Keratinocyte (primary cell): ENCODE results near the gene WDFY2. TPM values are rescaled to one million over a fixed set of nuclear protein-coding genes. Genes with fewer than 3 reads are reported as not detected.
"Not testable (repeated sequence)": the region's sequence is repeated elsewhere in the genome, so short reads cannot be mapped to it uniquely, and the experiment has no call there.

Experiments
- DNase-seq: peaks from one replicate; pipeline ENCODE4 v3.0.0-alpha.2; 2011; ENCODE audit warnings: low read depth, missing footprints, low spot score
- FAIRE-seq: peaks from 2 replicates; lab custom pipeline; 2011; peaks lifted over from hg19 to GRCh38; lab: Jason Lieb, UNC
- H2AFZ ChIP-seq: 2 replicates; pipeline ENCODE4 v1.6.0; 2012; ENCODE audit warnings: low read length, control low read depth, inconsistent platforms; ENCODE audit not compliant: control insufficient read depth
- H3K27ac ChIP-seq: 2 replicates; pipeline ENCODE4 v1.5.1; 2011; ENCODE audit warnings: low read length; ENCODE audit not compliant: control insufficient read depth, insufficient read depth
- H3K27me3 ChIP-seq: 3 replicates; pipeline ENCODE4 v1.6.0; 2011; ENCODE audit warnings: low read length; ENCODE audit not compliant: control insufficient read depth, insufficient read depth; ENCODE audit errors: extremely low read depth
- H3K36me3 ChIP-seq, 2 experiments: 2 replicates in 1 of 2; 3 replicates in 1 of 2; pipeline ENCODE4 v1.5.1; 2011; ENCODE audit warnings: low read length in 2 of 2, mild to moderate bottlenecking in 1 of 2; ENCODE audit not compliant: control insufficient read depth in 2 of 2, insufficient read depth in 2 of 2; ENCODE audit errors: extremely low read depth in 1 of 2
- H3K4me1 ChIP-seq: 3 replicates; pipeline ENCODE4 v1.5.1; 2011; ENCODE audit warnings: low read length; ENCODE audit not compliant: control insufficient read depth, insufficient read depth; ENCODE audit errors: extremely low read depth
- H3K4me2 ChIP-seq: 3 replicates; pipeline ENCODE4 v1.6.0; 2011; ENCODE audit warnings: low read depth, low read length; ENCODE audit not compliant: control insufficient read depth, insufficient read depth; ENCODE audit errors: extremely low read depth
- H3K4me3 ChIP-seq, 3 experiments: fragments of 200-600 bp in 1 of 3; sonication (generic) in 1 of 3; 2 replicates in 2 of 3; 3 replicates in 1 of 3; pipeline ENCODE4 v1.5.1; 2011 to 2016; ENCODE audit warnings: low read length in 3 of 3, mild to moderate bottlenecking in 3 of 3, control low read depth in 2 of 3, inconsistent platforms in 1 of 3, low read depth in 1 of 3, mixed read lengths in 1 of 3, mixed run types in 1 of 3, moderate library complexity in 1 of 3; ENCODE audit not compliant: control insufficient read depth in 2 of 3, insufficient read depth in 2 of 3; ENCODE audit errors: extremely low read depth in 1 of 3
- H3K79me2 ChIP-seq: 2 replicates; pipeline ENCODE4 v1.6.0; 2012; ENCODE audit warnings: low read length; ENCODE audit not compliant: control insufficient read depth, insufficient read depth
- H3K9ac ChIP-seq: 3 replicates; pipeline ENCODE4 v1.6.0; 2011; ENCODE audit warnings: low read length; ENCODE audit not compliant: control insufficient read depth, insufficient read depth; ENCODE audit errors: extremely low read depth
- H3K9me1 ChIP-seq: 3 replicates; pipeline ENCODE4 v1.6.0; 2011; ENCODE audit warnings: low read length; ENCODE audit not compliant: control insufficient read depth, insufficient read depth; ENCODE audit errors: extremely low read depth
- H3K9me3 ChIP-seq: 2 replicates; pipeline ENCODE4 v1.5.1; 2012; ENCODE audit warnings: low read depth, low read length; ENCODE audit not compliant: control insufficient read depth
- H4K20me1 ChIP-seq: 3 replicates; pipeline ENCODE4 v1.6.0; 2011; ENCODE audit warnings: low read length; ENCODE audit not compliant: control insufficient read depth, insufficient read depth; ENCODE audit errors: extremely low read depth
- EZH2 ChIP-seq: IDR thresholded peaks from one replicate; pipeline ENCODE4 v1.6.1; 2012; ENCODE audit warnings: inconsistent platforms, mild to moderate bottlenecking, low read length, moderate library complexity
- dilution Hi-C: fragments of 300-500 bp; cut with MboI; formaldehyde crosslinking; loops from one replicate; pipeline ENCODE4 v1.7.0; 2020; ENCODE audit warnings: low sequenced_read_pairs; ENCODE audit not compliant: extremely low pct_ligation_motif_present
- polyA plus RNA-seq, 5 experiments: library from polyadenylated mRNA; depleted of rRNA in 3 of 5; stranded (reverse) in 3 of 5; stranded (forward) in 1 of 5; unstranded in 1 of 5; fragments of >200 nt; gene quantifications; 1 replicate in 1 of 5; 2 replicates in 3 of 5; 3 replicates in 1 of 5; pipeline versions ENCODE4 v1.2.1 to v1.2.3, GENCODE V29; 2011 to 2012; ENCODE audit warnings: missing spikeins in 2 of 5, low read depth in 1 of 5, low replicate concordance in 1 of 5
- TF ChIP-seq, protein P1 (sequence below), 3 experiments: IDR thresholded peaks in 1 of 3; conservative IDR thresholded peaks in 1 of 3; optimal IDR thresholded peaks in 1 of 3; 2 replicates in 2 of 3; 3 replicates in 1 of 3; pipeline versions ENCODE3 to v1.5.1; 2011; ENCODE audit warnings: low read length in 3 of 3, mild to moderate bottlenecking in 3 of 3, moderate library complexity in 2 of 3, control low read depth in 1 of 3, inconsistent platforms in 1 of 3; ENCODE audit not compliant: insufficient read depth in 2 of 3; ENCODE audit errors: extremely low read depth in 1 of 3

WDFY2 gene
- polyA plus RNA-seq, 1 donor (not counting 4 experiments of a cell fraction or from before 2014, with no cell fraction given), result 18.6 TPM

DNA sequence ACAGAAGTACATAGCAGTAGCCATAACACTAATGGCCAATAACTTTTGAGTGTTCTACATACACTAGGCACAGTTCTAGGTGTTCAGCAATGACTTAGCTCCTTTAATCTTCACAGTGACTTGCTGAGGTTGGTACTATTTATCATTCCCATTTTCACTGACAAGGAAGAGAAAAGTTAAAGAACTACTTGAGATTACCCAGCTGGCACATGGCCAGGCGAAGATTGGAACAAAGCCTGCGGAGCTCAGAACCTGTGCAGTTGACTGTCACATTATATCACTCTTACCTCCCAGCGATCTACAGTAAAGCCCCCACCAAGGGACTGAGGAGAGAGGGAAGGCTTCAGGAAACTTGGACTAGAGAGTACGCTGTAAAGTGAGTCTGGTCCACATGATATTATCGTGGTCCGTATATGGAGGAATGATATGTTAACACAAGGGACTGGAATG is 42.4 kb upstream of the WDFY2 start:
- FAIRE-seq, result peak; percentile 32
- TF ChIP-seq, protein P1, sequence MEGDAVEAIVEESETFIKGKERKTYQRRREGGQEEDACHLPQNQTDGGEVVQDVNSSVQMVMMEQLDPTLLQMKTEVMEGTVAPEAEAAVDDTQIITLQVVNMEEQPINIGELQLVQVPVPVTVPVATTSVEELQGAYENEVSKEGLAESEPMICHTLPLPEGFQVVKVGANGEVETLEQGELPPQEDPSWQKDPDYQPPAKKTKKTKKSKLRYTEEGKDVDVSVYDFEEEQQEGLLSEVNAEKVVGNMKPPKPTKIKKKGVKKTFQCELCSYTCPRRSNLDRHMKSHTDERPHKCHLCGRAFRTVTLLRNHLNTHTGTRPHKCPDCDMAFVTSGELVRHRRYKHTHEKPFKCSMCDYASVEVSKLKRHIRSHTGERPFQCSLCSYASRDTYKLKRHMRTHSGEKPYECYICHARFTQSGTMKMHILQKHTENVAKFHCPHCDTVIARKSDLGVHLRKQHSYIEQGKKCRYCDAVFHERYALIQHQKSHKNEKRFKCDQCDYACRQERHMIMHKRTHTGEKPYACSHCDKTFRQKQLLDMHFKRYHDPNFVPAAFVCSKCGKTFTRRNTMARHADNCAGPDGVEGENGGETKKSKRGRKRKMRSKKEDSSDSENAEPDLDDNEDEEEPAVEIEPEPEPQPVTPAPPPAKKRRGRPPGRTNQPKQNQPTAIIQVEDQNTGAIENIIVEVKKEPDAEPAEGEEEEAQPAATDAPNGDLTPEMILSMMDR (optimal IDR thresholded peaks at IDR 0.05 in 1 of 3, IDR thresholded peaks at IDR 0.05 in 1 of 3, conservative IDR thresholded peaks at IDR 0.05 in 1 of 3; ENCODE audit: extremely low read depth in 1 of 3, insufficient read depth in 2 of 3, low read length in 3 of 3), result no peak
- TF ChIP-seq EZH2, result no peak
- no peaks in the 10 kb centered on the region for H3K9me3 ChIP-seq
- no peaks in the 10 kb centered on the region for H3K27me3 ChIP-seq
- H4K20me1 ChIP-seq, result no peaks in the 10 kb centered on the region
- peak overlapping the region; percentile 54 for H2AFZ ChIP-seq
- H3K4me3 ChIP-seq, result no peak overlapping the region
- H3K9me1 ChIP-seq, result no peaks in the 10 kb centered on the region
- H3K79me2 ChIP-seq, result no peaks in the 10 kb centered on the region
- no peaks in the 10 kb centered on the region for H3K36me3 ChIP-seq
- peak overlapping the region; percentile 69 for H3K4me2 ChIP-seq
- peaks cover 21% of the 10 kb centered on the region for H3K4me1 ChIP-seq
- no peak for DNase-seq
- no peak overlapping the region for H3K9ac ChIP-seq
- dilution Hi-C loops, result no loop called here
- no peak overlapping the region for H3K27ac ChIP-seq

DNA sequence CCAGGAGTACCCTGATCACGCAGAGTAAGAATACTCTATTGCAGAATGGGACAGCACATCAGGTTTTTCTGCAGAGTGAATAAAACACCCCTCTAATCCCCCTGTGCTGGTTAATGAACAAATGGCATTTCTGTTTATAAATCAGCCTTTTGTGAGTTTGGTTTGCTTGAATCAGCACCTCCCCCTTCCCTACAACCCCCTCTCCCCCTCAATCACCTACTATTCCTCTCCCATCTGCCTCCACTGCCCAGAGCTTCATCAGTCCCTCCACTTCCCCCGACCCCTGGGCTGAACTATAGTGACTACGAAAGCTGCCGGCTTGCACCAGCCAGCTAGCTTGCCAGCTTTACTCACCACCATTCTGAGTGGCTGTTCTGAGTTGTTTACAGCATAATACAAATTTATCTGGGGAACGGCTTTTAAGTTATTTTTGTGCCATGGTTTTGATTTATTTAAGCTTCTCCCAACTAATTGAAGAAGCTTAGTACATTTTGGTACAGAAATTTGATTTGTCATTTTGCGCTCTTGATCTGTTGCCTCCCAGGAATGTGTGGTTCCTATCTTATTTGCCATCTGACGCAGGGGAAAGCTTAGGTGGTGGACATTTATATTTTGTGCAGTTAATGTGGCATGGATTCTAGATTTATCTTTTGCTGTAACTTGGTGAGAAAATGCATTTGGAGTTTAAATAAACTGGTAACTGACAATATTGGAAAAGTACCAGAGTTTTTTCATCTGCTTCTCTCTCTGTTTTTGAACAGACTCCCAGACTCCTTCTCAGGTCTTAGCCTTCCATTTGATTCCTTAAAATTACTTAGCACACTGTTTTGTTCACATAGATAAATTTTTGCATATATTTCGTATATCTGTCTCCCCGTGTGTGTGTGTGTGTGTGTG is 41.7 kb upstream of the WDFY2 start:
- Histone ChIP-seq H2AFZ (peak overlapping the region; percentile 54), H3K36me3 (no peaks in the 10 kb centered on the region), H4K20me1 (no peaks in the 10 kb centered on the region), H3K27ac (no peak overlapping the region), H3K79me2 (no peaks in the 10 kb centered on the region), H3K4me3 (peak overlapping the region in 1 of 3 experiments; percentile 31), H3K4me2 (peak overlapping the region; percentile 69), H3K27me3 (no peaks in the 10 kb centered on the region), H3K9me1 (no peaks in the 10 kb centered on the region), H3K9me3 (no peaks in the 10 kb centered on the region), H3K9ac (no peak overlapping the region), H3K4me1 (peaks cover 21% of the 10 kb centered on the region)
- FAIRE-seq, result no peak
- TF ChIP-seq, protein P1 (optimal IDR thresholded peaks at IDR 0.05 in 1 of 3, IDR thresholded peaks at IDR 0.05 in 1 of 3, conservative IDR thresholded peaks at IDR 0.05 in 1 of 3; ENCODE audit: extremely low read depth in 1 of 3, insufficient read depth in 2 of 3, low read length in 3 of 3), result no peak
- TF ChIP-seq EZH2, result no peak
- dilution Hi-C loops, result no loop called here
- no peak for DNase-seq

DNA sequence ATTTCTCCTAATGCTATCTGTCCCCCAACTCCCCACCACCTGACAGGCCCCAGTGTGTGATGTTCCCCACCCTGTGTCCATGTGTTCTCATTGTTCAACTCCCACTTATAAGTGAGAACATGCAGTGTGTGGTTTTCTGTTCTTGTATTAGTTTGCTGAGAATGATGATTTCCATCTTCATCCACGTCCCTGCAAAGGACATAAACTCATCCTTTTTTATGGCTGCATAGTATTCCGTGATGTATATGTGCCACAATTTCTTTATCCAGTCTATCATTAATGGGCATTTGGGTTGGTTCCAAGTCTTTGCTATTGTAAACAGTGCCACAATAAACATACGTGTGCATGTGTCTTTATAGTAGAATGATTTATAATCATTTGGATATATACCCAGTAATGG is 38.8 kb upstream of the WDFY2 start:
- H3K79me2 ChIP-seq, FAIRE-seq, H3K4me3 ChIP-seq, DNase-seq, H3K9me1 ChIP-seq, H2AFZ ChIP-seq, H3K9ac ChIP-seq, H3K4me2 ChIP-seq, H3K9me3 ChIP-seq, dilution Hi-C loops, H3K36me3 ChIP-seq, H3K27me3 ChIP-seq, H3K27ac ChIP-seq, H4K20me1 ChIP-seq: not testable (repeated sequence)
- peaks cover 17% of the 10 kb centered on the region for H3K4me1 ChIP-seq
